ENCODE results near the gene MT1G.

The MT1G gene

GRCh38 chr16:56702836-56703235 lies 35.0 kb upstream of the MT1G start:
- H3K27ac ChIP-seq (ENCODE audit: extremely low read depth, low read depth, low read length) = no peak overlapping the region
- CTCF ChIA-PET = interaction anchor here (0.6 to 4.4 kb wide), 24 partner anchors 10 to 820 kb away, joined by 3 to 66 read pairs (median 6); partner anchors contain the start of gene MT2A
- POLR2A ChIA-PET = no interaction called here
- H3K9me3 ChIP-seq (ENCODE audit: control insufficient read depth, insufficient read depth, low read depth, low read length) = no peaks in the 10 kb centered on the region
- H3K4me1 ChIP-seq (ENCODE audit: control insufficient read depth, insufficient read depth, low read length) = no peaks in the 10 kb centered on the region
- TF ChIP-seq, protein P1, sequence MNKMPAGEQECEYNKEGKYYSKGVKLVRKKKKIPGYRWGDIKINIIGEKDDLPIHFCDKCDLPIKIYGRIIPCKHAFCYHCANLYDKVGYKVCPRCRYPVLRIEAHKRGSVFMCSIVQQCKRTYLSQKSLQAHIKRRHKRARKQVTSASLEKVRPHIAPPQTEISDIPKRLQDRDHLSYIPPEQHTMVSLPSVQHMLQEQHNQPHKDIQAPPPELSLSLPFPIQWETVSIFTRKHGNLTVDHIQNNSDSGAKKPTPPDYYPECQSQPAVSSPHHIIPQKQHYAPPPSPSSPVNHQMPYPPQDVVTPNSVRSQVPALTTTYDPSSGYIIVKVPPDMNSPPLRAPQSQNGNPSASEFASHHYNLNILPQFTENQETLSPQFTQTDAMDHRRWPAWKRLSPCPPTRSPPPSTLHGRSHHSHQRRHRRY (tag by site-specific recombination; IDR thresholded peaks at IDR 0.05) = no peak
- TF ChIP-seq, protein P2, sequence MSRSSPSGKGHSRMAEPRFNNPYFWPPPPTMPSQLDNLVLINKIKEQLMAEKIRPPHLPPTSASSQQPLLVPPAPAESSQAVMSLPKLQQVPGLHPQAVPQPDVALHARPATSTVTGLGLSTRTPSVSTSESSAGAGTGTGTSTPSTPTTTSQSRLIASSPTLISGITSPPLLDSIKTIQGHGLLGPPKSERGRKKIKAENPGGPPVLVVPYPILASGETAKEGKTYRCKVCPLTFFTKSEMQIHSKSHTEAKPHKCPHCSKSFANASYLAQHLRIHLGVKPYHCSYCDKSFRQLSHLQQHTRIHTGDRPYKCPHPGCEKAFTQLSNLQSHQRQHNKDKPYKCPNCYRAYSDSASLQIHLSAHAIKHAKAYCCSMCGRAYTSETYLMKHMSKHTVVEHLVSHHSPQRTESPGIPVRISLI (tag by site-specific recombination; IDR thresholded peaks at IDR 0.05) = no peak
- TF ChIP-seq ZNF23 (tag by site-specific recombination; IDR thresholded peaks at IDR 0.05; ENCODE audit: borderline replicate concordance) = no peak
- TF ChIP-seq, protein P3, sequence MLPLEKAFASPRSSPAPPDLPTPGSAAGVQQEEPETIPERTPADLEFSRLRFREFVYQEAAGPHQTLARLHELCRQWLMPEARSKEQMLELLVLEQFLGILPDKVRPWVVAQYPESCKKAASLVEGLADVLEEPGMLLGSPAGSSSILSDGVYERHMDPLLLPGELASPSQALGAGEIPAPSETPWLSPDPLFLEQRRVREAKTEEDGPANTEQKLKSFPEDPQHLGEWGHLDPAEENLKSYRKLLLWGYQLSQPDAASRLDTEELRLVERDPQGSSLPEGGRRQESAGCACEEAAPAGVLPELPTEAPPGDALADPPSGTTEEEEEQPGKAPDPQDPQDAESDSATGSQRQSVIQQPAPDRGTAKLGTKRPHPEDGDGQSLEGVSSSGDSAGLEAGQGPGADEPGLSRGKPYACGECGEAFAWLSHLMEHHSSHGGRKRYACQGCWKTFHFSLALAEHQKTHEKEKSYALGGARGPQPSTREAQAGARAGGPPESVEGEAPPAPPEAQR (tag by site-specific recombination; IDR thresholded peaks at IDR 0.05) = no peak
- TF ChIP-seq TCF7L2 (IDR thresholded peaks at IDR 0.05; ENCODE audit: borderline replicate concordance, low read depth, low read length) = no peak
- TF ChIP-seq ZNF558 (tag by site-specific recombination; IDR thresholded peaks at IDR 0.05) = no peak
- TF ChIP-seq ZNF155 (tag by site-specific recombination; IDR thresholded peaks at IDR 0.05) = no peak
- no peak for TF ChIP-seq AEBP2 (tag by site-specific recombination; IDR thresholded peaks at IDR 0.05; ENCODE audit: borderline replicate concordance)
- no peak for TF ChIP-seq ZNF10 (tag by site-specific recombination; IDR thresholded peaks at IDR 0.05)
- TF ChIP-seq ZBTB6 (tag by site-specific recombination; IDR thresholded peaks at IDR 0.05) = no peak
- H3K4me3 ChIP-seq (ENCODE audit: low read depth, low read length) = no peak overlapping the region
- no peaks in the 10 kb centered on the region for H3K36me3 ChIP-seq (ENCODE audit: control insufficient read depth in 2 of 2, insufficient read depth in 1 of 2, low read length in 2 of 2)

DNA sequence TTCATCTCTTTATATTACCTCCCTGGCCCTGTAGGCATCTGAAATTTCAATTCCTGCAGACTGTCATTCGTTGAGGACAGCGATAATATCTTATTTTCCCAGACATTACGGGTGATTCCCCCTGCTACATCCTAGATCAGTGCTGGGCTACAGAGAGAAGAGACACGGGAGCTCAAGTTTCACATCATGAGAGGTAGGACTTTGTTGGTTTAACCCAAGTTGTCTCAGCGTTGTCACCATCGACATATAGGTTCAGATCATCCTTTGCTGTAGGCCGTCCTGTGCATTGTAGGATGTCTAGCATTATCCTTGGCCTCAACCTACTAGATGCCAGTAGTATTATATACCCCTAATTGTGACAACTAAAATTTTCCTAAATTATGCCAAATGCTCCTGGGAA lies 33.7 kb upstream of the MT1G start:
- Histone ChIP-seq H3K9me3 (ENCODE audit: control insufficient read depth, insufficient read depth, low read depth, low read length) (no peaks in the 10 kb centered on the region), H3K4me3 (ENCODE audit: low read depth, low read length) (no peak overlapping the region), H3K4me1 (ENCODE audit: control insufficient read depth, insufficient read depth, low read length) (no peaks in the 10 kb centered on the region), H3K27ac (ENCODE audit: extremely low read depth, low read depth, low read length) (no peak overlapping the region), H3K36me3 (ENCODE audit: control insufficient read depth in 2 of 2, insufficient read depth in 1 of 2, low read length in 2 of 2) (no peaks in the 10 kb centered on the region)
- CTCF ChIA-PET = interaction anchor here (0.5 to 4.4 kb wide), 60 partner anchors 9 to 759 kb away, joined by 3 to 66 read pairs (median 4); partner anchors contain the start of gene MT2A
- TF ChIP-seq ZNF549 (tag by site-specific recombination; IDR thresholded peaks at IDR 0.05) (no peak), ZFHX2 (tag by site-specific recombination; conservative IDR thresholded peaks at IDR 0.05) (no peak), ZNF202 (tag by site-specific recombination; IDR thresholded peaks at IDR 0.05; ENCODE audit: borderline replicate concordance) (no peak)
- TF ChIP-seq, protein P4, sequence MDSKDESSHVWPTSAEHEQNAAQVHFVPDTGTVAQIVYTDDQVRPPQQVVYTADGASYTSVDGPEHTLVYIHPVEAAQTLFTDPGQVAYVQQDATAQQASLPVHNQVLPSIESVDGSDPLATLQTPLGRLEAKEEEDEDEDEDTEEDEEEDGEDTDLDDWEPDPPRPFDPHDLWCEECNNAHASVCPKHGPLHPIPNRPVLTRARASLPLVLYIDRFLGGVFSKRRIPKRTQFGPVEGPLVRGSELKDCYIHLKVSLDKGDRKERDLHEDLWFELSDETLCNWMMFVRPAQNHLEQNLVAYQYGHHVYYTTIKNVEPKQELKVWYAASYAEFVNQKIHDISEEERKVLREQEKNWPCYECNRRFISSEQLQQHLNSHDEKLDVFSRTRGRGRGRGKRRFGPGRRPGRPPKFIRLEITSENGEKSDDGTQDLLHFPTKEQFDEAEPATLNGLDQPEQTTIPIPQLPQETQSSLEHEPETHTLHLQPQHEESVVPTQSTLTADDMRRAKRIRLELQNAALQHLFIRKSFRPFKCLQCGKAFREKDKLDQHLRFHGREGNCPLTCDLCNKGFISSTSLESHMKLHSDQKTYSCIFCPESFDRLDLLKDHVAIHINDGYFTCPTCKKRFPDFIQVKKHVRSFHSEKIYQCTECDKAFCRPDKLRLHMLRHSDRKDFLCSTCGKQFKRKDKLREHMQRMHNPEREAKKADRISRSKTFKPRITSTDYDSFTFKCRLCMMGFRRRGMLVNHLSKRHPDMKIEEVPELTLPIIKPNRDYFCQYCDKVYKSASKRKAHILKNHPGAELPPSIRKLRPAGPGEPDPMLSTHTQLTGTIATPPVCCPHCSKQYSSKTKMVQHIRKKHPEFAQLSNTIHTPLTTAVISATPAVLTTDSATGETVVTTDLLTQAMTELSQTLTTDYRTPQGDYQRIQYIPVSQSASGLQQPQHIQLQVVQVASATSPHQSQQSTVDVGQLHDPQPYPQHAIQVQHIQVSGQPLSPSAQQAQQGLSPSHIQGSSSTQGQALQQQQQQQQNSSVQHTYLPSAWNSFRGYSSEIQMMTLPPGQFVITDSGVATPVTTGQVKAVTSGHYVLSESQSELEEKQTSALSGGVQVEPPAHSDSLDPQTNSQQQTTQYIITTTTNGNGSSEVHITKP (tag by site-specific recombination; IDR thresholded peaks at IDR 0.05) = peak; percentile 60
- POLR2A ChIA-PET = interaction anchor here (0.8 to 1.0 kb wide), 2 partner anchors 44 to 250 kb away, joined by 5 to 6 read pairs; partner anchors contain the start of genes MT1F, NUDT21 and OGFOD1
